Measurements from ENCODE around the gene SPATA12. TPM values are rescaled to one million over a fixed set of nuclear protein-coding genes. Genes with fewer than 3 reads are reported as not detected.

The SPATA12 gene
- total and polyA plus RNA-seq, 4 donors = not detected

DNA sequence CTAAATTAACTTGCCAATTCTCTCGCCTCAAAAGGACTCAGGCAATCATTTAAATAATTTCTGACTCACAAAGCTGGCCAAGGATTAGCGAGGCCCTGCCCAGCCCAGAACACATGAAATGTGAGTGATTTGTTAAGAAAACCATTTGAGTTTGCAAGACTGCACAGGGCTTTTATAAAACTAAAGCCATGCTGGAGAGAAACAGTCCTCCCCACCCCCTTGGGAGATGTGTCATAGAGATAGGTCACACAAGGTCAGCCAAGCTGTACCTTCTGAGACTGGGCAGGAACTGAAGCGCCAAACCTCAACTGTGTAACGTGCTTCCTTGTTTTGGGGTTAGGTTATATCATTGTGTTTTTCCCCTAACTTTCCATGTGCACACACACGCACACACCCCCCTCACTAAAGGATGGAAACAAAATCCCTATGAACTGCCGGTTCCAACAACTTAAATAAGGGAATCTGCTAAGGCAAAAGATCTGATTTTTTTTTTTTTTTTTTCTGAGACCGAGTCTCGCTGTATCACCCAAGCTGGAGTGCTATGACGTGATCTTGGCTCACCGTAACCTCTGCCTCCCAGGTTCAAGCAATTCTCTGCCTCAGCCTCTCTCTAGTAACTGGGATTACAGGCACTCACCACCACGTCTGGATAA is 8.1 kb downstream of the SPATA12 start (continued):
- no peak for TF ChIP-seq JUND (IDR thresholded peaks at IDR 0.05)
- TF ChIP-seq, protein P1, sequence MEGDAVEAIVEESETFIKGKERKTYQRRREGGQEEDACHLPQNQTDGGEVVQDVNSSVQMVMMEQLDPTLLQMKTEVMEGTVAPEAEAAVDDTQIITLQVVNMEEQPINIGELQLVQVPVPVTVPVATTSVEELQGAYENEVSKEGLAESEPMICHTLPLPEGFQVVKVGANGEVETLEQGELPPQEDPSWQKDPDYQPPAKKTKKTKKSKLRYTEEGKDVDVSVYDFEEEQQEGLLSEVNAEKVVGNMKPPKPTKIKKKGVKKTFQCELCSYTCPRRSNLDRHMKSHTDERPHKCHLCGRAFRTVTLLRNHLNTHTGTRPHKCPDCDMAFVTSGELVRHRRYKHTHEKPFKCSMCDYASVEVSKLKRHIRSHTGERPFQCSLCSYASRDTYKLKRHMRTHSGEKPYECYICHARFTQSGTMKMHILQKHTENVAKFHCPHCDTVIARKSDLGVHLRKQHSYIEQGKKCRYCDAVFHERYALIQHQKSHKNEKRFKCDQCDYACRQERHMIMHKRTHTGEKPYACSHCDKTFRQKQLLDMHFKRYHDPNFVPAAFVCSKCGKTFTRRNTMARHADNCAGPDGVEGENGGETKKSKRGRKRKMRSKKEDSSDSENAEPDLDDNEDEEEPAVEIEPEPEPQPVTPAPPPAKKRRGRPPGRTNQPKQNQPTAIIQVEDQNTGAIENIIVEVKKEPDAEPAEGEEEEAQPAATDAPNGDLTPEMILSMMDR (IDR thresholded peaks at IDR 0.05; ENCODE audit: low read depth, low read length, missing input control) = no peak
- TF ChIP-seq FOXA1 (IDR thresholded peaks at IDR 0.05) = no peak
- TF ChIP-seq NR2F2 (IDR thresholded peaks at IDR 0.05) = no peak
- no peak for TF ChIP-seq SP1 (IDR thresholded peaks at IDR 0.05)
- TF ChIP-seq GABPA (IDR thresholded peaks at IDR 0.05 in 1 of 2, conservative IDR thresholded peaks at IDR 0.05 in 1 of 2) = no peak

DNA sequence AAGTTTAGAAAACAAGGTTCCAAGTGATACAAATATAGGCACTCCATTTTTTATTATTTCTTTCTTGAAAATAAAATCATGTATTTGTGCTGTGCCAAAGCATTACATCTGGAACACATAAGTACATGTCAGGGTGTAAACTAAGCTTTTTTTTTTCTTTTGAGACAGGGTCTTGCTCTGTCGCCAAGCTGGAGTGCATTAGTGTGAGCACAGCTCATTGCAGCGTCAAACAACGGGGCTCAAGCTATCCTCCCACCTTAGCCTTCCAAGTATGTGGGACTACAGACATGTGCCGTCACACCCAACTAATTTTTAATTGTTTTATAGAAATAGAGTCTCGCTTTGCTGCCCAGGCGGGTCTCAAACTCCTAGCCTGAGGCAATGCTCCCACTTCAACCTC is 9.0 kb downstream of the SPATA12 start:
- no peak for TF ChIP-seq FOXA1 (IDR thresholded peaks at IDR 0.05)
- TF ChIP-seq, protein P2, sequence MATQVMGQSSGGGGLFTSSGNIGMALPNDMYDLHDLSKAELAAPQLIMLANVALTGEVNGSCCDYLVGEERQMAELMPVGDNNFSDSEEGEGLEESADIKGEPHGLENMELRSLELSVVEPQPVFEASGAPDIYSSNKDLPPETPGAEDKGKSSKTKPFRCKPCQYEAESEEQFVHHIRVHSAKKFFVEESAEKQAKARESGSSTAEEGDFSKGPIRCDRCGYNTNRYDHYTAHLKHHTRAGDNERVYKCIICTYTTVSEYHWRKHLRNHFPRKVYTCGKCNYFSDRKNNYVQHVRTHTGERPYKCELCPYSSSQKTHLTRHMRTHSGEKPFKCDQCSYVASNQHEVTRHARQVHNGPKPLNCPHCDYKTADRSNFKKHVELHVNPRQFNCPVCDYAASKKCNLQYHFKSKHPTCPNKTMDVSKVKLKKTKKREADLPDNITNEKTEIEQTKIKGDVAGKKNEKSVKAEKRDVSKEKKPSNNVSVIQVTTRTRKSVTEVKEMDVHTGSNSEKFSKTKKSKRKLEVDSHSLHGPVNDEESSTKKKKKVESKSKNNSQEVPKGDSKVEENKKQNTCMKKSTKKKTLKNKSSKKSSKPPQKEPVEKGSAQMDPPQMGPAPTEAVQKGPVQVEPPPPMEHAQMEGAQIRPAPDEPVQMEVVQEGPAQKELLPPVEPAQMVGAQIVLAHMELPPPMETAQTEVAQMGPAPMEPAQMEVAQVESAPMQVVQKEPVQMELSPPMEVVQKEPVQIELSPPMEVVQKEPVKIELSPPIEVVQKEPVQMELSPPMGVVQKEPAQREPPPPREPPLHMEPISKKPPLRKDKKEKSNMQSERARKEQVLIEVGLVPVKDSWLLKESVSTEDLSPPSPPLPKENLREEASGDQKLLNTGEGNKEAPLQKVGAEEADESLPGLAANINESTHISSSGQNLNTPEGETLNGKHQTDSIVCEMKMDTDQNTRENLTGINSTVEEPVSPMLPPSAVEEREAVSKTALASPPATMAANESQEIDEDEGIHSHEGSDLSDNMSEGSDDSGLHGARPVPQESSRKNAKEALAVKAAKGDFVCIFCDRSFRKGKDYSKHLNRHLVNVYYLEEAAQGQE (IDR thresholded peaks at IDR 0.05) = no peak
- no peak for TF ChIP-seq SP1 (IDR thresholded peaks at IDR 0.05)
- TF ChIP-seq FOXA2 (IDR thresholded peaks at IDR 0.05) = no peak
- no peaks in the 10 kb centered on the region for H3K4me1 ChIP-seq (ENCODE audit: control insufficient read depth in 4 of 4, insufficient read depth in 4 of 4, low read length in 3 of 4)
- WGBS = 84% methylated on average over 6 of the region's 6 CpGs

DNA sequence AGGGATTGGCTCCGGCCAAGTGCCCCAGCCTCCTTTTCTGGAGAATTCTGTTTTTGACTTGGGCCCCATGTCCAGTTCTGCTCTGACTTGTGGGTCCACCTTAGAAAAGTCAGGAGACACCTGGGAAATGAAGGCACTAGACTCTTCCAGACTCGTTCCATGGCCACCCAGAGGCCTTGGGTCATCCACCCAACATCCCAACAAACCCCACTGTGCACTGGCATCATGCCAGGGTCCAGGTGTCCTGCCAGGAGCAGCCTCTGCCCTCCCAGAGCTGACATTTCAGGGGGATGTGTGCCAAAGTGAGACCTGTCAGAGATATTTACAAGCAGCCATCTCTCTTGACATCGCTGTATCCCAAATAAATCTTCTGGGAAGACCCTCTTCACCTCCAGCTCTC is 13.2 kb downstream of the SPATA12 start:
- Histone ChIP-seq H3K4me1 (ENCODE audit: control insufficient read depth in 4 of 4, insufficient read depth in 4 of 4, low read length in 3 of 4) (peaks cover 3 to 7% (median 6%) of the 10 kb centered on the region in 4 donors), H3K4me3 (ENCODE audit: low read depth in 1 of 3, low read length in 3 of 3) (no peak overlapping the region), H3K9me3 (ENCODE audit: control insufficient read depth in 4 of 4, low read length in 3 of 4) (no peaks in the 10 kb centered on the region), H3K9ac (ENCODE audit: low read depth in 1 of 2, low read length in 2 of 2) (no peak overlapping the region), H3K27me3 (ENCODE audit: control insufficient read depth in 4 of 4, insufficient read depth in 4 of 4, low read length in 3 of 4) (peaks cover 0 to 10% (median 2%) of the 10 kb centered on the region in 4 donors), H3K27ac (ENCODE audit: low read depth in 1 of 2, low read length in 2 of 2) (no peak overlapping the region), H3K36me3 (ENCODE audit: control insufficient read depth in 4 of 4, insufficient read depth in 3 of 4, low read depth in 1 of 4, low read length in 3 of 4) (no peaks in the 10 kb centered on the region)
- WGBS = 94% methylated on average over 3 of the region's 3 CpGs
- no peak for TF ChIP-seq SP1 (IDR thresholded peaks at IDR 0.05)
- TF ChIP-seq GABPA (IDR thresholded peaks at IDR 0.05 in 1 of 2, conservative IDR thresholded peaks at IDR 0.05 in 1 of 2) = no peak
- TF ChIP-seq JUND (IDR thresholded peaks at IDR 0.05) = no peak
- no peak for TF ChIP-seq NR2F2 (IDR thresholded peaks at IDR 0.05)
- TF ChIP-seq, protein P1 (IDR thresholded peaks at IDR 0.05; ENCODE audit: low read depth, low read length, missing input control) = no peak
- no peak for TF ChIP-seq RXRA (IDR thresholded peaks at IDR 0.05)
- TF ChIP-seq FOXA2 (IDR thresholded peaks at IDR 0.05) = no peak
- TF ChIP-seq, protein P2 (IDR thresholded peaks at IDR 0.05) = no peak
- no peak for TF ChIP-seq TAF1 (conservative IDR thresholded peaks at IDR 0.05)
- TF ChIP-seq HNF4A (conservative IDR thresholded peaks at IDR 0.05) = no peak
- TF ChIP-seq MAX (IDR thresholded peaks at IDR 0.05) = no peak
- no peak for TF ChIP-seq FOXA1 (IDR thresholded peaks at IDR 0.05)
- no peak for TF ChIP-seq RAD21 (IDR thresholded peaks at IDR 0.05)
- TF ChIP-seq EGR1 (IDR thresholded peaks at IDR 0.05; ENCODE audit: low read depth in 2 of 2) = no peak
- no peak for DNase-seq (ENCODE audit: low spot score)

More for the DNA sequence above, 9.0 kb downstream of the SPATA12 start:
- Histone ChIP-seq H3K4me3 (ENCODE audit: low read depth in 1 of 3, low read length in 3 of 3) (no peak overlapping the region), H3K27ac (ENCODE audit: low read depth in 1 of 2, low read length in 2 of 2) (no peak overlapping the region), H3K9me3 (ENCODE audit: control insufficient read depth in 4 of 4, low read length in 3 of 4) (no peaks in the 10 kb centered on the region), H3K9ac (ENCODE audit: low read depth in 1 of 2, low read length in 2 of 2) (no peak overlapping the region), H3K36me3 (ENCODE audit: control insufficient read depth in 4 of 4, insufficient read depth in 3 of 4, low read depth in 1 of 4, low read length in 3 of 4) (no peaks in the 10 kb centered on the region), H3K27me3 (ENCODE audit: control insufficient read depth in 4 of 4, insufficient read depth in 4 of 4, low read length in 3 of 4) (no peaks in the 10 kb centered on the region)
- no peak for DNase-seq (ENCODE audit: low spot score)

Measured in liver (tissue), 9 donors.